HFF-Myc (cell line): ENCODE data around the gene CD47.

Experiments
- DNase-seq: peaks from one replicate; pipeline ENCODE4 v3.0.0-alpha.2; 2011; ENCODE audit warnings: low read depth; ENCODE audit errors: extremely low read depth
- H3K4me3 ChIP-seq: replicated peaks from 2 replicates; pipeline ENCODE4 v1.5.1; 2011; ENCODE audit warnings: low read depth, mild to moderate bottlenecking, control low read depth, low read length
- TF ChIP-seq, protein P1 (sequence below): IDR thresholded peaks from 2 replicates; pipeline ENCODE4 v1.5.1; 2012; ENCODE audit warnings: mild to moderate bottlenecking, low read depth, low read length, control low read depth; ENCODE audit errors: missing control alignments

CD47 gene

DNA sequence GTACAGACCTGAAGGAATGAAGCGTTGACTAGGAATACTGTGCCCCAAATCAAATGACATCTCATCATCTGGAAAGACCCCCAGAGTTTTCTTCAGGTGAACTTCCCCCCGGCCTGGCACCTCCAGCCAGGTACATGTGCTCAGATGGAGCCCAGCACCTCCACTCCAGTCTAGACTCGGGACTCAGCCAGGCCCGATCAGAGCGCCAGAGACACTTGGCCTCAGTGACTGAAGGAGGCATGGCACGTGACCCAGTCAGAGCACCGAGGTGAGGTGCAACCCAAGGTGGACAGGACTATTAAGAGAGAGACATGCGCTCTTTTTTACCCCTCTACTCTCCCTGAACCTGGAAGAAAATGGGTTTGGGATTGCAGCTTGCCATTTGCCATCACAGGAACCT is 48.5 kb downstream of the CD47 start:
- TF ChIP-seq, protein P1, sequence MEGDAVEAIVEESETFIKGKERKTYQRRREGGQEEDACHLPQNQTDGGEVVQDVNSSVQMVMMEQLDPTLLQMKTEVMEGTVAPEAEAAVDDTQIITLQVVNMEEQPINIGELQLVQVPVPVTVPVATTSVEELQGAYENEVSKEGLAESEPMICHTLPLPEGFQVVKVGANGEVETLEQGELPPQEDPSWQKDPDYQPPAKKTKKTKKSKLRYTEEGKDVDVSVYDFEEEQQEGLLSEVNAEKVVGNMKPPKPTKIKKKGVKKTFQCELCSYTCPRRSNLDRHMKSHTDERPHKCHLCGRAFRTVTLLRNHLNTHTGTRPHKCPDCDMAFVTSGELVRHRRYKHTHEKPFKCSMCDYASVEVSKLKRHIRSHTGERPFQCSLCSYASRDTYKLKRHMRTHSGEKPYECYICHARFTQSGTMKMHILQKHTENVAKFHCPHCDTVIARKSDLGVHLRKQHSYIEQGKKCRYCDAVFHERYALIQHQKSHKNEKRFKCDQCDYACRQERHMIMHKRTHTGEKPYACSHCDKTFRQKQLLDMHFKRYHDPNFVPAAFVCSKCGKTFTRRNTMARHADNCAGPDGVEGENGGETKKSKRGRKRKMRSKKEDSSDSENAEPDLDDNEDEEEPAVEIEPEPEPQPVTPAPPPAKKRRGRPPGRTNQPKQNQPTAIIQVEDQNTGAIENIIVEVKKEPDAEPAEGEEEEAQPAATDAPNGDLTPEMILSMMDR: no peak
- DNase-seq: no peak
- no peak overlapping the region for H3K4me3 ChIP-seq

DNA sequence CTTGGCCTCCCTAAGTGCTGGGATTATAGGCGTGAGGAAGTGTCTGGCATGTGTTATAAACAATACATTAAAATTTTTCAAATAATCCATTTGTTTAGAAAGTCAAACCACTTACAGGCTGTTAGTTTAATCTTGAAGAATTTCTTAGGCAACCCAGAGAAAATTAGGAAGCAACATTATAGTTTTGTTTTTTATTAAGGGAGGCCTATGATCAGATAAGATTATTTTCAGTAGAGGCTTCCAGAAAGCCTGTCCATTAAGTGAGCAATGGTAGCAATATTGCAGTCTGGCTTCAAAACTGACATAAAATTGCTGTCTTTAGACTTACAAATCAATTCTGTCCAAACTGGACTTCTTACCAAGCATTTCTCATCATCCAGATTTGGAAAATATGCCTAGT is 49.6 kb downstream of the CD47 start:
- no peak for DNase-seq
- H3K4me3 ChIP-seq: no peak overlapping the region
- TF ChIP-seq, protein P1: no peak

DNA sequence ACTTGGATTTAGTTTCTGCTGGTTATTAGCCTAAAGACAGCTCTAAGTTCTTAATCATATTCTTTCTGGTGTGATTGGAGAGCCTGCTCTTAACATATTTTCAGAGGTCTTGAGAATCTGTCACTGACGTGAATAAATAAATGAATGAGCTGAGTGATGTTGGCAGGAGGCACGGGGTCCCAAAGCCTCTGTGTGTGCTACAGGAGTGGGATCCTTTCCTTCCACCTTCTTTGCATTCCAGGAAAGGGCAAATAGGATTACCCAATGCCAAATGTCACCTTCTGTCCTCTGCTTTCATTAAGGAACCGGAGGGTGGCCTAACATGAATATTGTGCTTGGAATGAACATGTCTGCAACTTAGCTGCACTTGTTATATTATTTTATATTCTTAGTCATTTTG is 53.1 kb downstream of the CD47 start:
- no peak for DNase-seq
- TF ChIP-seq, protein P1: no peak
- no peak overlapping the region for H3K4me3 ChIP-seq

DNA sequence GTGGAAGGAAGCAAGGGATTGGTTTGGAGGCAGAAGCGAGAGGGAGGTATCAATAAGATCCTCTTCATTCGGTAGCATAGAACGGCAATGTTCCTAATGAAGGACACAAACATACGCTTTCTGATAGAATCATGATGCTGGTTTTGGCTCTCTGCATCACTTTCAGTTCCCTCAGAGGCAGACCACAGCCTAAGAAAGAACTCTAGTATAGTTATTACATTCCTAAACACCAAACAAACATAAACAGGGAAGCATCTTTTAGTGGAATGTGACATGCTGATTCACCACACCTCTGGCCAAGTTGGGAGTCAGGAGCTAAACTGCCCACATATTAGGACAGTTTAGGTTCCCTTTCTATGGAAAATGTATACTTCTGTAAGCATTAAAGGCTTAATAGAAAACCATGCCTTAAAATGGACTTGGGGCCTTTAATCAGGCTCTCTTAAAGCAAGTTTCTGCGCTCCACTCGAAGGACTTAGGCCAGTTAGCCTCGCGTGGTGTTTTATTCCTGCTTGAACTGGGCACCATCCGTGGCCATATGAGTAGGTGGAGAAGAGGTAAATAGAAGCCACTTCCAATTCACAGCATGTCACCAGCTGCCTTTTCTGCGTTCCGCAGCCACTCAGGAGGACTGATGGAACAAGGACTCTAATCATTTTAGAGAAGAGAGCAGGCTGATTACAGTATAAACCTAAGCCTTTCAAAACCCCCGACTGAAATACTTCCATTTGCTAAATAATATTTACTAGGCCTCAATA is 53.7 kb downstream of the CD47 start:
- DNase-seq: peak; percentile 40
- H3K4me3 ChIP-seq: no peak overlapping the region
- TF ChIP-seq, protein P1: no peak

DNA sequence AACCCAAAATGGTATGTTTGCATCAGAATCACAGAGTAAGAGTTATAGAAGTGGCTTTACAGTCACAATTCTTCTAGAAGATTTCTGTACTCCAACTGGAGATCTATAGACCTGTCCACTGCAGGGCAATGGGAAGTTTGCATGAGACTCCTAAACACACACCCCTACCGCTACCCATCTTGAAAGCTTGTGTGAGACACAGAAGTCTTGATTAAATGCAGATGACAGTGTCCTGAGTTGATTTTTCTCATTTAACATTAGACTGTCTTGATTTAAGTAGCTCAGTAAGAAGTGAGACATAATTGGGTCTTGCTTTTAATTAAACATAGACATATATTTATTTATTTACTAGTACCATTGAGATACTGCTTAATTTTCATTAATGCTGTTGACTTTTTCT is 54.4 kb downstream of the CD47 start:
- H3K4me3 ChIP-seq: no peak overlapping the region
- DNase-seq: peak; percentile 29
- TF ChIP-seq, protein P1: no peak

DNA sequence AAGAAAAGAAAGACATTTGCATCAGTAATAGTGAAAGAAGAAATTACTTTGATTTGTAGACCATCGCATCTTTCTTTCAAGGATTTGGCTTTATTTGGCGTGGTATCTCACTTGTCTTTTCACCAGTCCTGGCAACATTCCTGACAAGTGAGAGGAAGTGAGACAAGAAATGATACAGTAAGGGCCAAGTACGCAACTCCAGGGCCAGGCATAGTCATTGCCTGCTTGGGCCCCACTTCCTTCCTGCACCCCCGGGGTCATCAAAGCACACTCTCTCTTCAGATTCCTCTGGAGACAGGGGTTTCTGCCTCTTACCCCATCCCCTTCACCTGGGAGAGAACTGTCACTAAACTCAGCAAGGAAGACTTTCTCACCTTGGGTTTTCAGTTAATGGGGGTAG is 55.1 kb downstream of the CD47 start:
- TF ChIP-seq, protein P1: no peak
- H3K4me3 ChIP-seq: no peak overlapping the region
- no peak for DNase-seq

DNA sequence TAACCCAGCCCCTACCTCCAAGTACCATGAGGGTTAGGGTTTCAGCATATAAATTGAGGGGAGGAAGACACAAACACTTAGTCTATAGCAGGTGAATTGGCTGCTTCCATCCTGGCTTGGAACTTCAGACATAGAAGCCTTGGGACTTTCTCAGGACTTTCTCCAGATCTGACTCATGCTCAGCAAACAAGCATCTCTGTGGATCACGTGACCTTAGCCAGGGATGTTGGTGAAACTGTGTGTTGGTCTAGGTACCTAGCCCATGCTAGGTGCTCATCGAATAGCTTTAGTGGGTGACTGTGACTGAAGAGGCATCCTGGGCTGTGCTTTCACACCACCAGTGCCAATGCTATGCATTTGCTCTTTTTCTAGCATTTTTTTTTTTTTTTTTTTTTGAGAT is 58.9 kb downstream of the CD47 start:
- DNase-seq: no peak
- TF ChIP-seq, protein P1: no peak
- H3K4me3 ChIP-seq: no peak overlapping the region
